ENCODE measurements around the gene TPGS1. TPM values are rescaled to one million over a fixed set of nuclear protein-coding genes. Genes with fewer than 3 reads are reported as not detected.

TPGS1 gene
- polyA plus RNA-seq, 4 donors: 17.4 to 38.4 (median 25.2) TPM

DNA sequence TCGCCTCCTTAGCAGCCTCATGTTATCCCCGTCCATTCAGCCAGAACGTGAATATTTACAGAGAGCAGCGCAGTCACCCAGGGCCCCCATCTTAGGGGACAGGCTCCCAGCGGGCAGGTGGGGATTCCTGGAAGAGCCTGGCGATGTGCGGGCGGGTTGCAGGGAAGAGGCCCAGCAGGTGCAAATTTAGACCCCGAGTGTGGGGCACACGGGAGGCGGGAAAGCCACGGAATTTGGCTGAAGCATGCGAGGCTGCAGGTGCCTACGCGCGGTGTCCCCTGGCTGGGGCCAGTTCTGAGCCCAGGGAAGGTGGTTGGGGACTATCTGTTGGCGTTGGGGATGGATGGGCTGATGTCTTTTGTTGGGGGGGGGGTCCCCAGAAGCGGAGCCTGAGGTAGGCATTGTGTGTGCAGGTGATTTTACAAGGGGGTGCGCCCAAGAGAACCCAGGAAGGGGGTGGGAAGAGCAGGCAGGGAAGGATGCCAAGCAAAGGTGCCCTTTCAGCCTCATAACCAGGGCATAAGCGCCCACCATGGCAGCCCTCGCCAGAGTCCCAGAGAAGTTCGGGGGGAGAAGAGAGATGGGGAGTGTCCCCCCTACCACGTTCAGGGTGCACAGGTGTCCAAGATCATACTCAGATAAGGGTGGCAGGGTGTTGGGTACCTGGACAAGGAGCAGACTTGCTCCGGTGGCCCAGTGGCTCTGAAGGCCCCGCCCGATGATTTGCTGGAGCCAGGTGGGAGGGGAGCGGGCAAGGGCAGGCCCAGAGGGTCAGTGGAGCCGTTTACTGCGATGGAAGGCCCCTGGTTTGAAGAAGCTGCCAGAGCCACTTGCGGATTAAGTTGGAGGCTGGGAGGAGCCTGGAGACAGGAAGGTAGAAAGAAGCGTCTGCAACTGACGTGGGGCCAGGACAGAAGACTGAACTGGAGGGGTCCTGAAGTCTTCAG, 1.2 kb downstream of the TPGS1 start:
- H3K36me3 ChIP-seq (ENCODE audit: control insufficient read depth in 3 of 3, insufficient read depth in 2 of 3, low read depth in 1 of 3, low read length in 3 of 3): peaks cover 0 to 17% (median 0%) of the 10 kb centered on the region in 3 donors
- peak overlapping the region; percentile 80 to 98 (median 96) for H3K4me3 ChIP-seq (ENCODE audit: low read depth in 1 of 3, low read length in 3 of 3)
- DNase-seq (no peak), FAIRE-seq (no peak)
- H3K27me3 ChIP-seq (ENCODE audit: control insufficient read depth in 3 of 3, insufficient read depth in 3 of 3, low read length in 3 of 3): no peaks in the 10 kb centered on the region
- no peak overlapping the region for H3K27ac ChIP-seq (ENCODE audit: low read depth in 1 of 3, low read length in 2 of 3)
- WGBS, 3 donors: 42 to 58% (median 49%) methylated on average over 31 to 32 of the region's 32 CpGs
- no peaks in the 10 kb centered on the region for H3K9me3 ChIP-seq (ENCODE audit: control insufficient read depth in 2 of 2, insufficient read depth in 1 of 2, low read depth in 1 of 2, low read length in 1 of 2)
- peaks cover 3 to 32% (median 5%) of the 10 kb centered on the region in 3 donors for H3K4me1 ChIP-seq (ENCODE audit: control insufficient read depth in 3 of 3, insufficient read depth in 2 of 3, low read depth in 1 of 3, low read length in 2 of 3)

DNA sequence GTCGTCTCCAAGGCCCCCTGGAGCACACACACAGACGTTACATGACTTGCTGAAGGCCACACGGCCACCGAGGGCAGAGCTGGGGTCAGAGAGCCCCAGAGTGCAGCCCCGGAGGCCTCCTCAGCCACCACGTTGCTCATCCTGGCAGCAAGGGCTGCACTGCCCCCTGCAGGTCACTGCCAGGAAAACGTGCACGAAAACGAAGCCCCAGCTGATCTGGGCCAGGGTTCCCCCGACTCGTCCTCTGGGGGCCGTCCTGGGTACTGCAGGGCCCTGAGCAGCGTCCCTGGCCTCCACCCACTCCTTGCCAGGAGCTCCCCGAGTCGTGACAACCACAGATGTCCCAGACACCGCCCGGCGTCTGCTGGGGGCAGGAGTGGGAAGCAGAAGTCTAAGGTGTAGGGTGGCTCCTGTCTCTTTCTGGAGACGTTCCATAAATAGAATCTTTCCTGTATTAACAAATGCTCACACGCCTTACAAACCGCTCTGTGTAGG, 3.4 kb downstream of the TPGS1 start:
- peak; percentile 79 to 95 for DNase-seq
- Histone ChIP-seq H3K27me3 (ENCODE audit: control insufficient read depth in 3 of 3, insufficient read depth in 3 of 3, low read length in 3 of 3) (no peaks in the 10 kb centered on the region), H3K36me3 (ENCODE audit: control insufficient read depth in 3 of 3, insufficient read depth in 2 of 3, low read depth in 1 of 3, low read length in 3 of 3) (peaks cover 0 to 32% (median 0%) of the 10 kb centered on the region in 3 donors), H3K4me1 (ENCODE audit: control insufficient read depth in 3 of 3, insufficient read depth in 2 of 3, low read depth in 1 of 3, low read length in 2 of 3) (peaks cover 3 to 32% (median 5%) of the 10 kb centered on the region in 3 donors), H3K27ac (ENCODE audit: low read depth in 1 of 3, low read length in 2 of 3) (peak overlapping the region; percentile 12 to 80 (median 74)), H3K4me3 (ENCODE audit: low read depth in 1 of 3, low read length in 3 of 3) (peak overlapping the region in 2 of 3 donors; percentile 8 to 22), H3K9me3 (ENCODE audit: control insufficient read depth in 2 of 2, insufficient read depth in 1 of 2, low read depth in 1 of 2, low read length in 1 of 2) (no peaks in the 10 kb centered on the region)
- 4 to 11% (median 6%) methylated on average over 19 to 21 of the region's 21 CpGs for WGBS, 3 donors
- FAIRE-seq: no peak

GRCh38 chr19:511101-511851, 4.0 kb downstream of the TPGS1 start:
- Histone ChIP-seq H3K36me3 (ENCODE audit: control insufficient read depth in 3 of 3, insufficient read depth in 2 of 3, low read depth in 1 of 3, low read length in 3 of 3) (peaks cover 0 to 32% (median 0%) of the 10 kb centered on the region in 3 donors), H3K27me3 (ENCODE audit: control insufficient read depth in 3 of 3, insufficient read depth in 3 of 3, low read length in 3 of 3) (no peaks in the 10 kb centered on the region), H3K9me3 (ENCODE audit: control insufficient read depth in 2 of 2, insufficient read depth in 1 of 2, low read depth in 1 of 2, low read length in 1 of 2) (no peaks in the 10 kb centered on the region), H3K4me1 (ENCODE audit: control insufficient read depth in 3 of 3, insufficient read depth in 2 of 3, low read depth in 1 of 3, low read length in 2 of 3) (peaks cover 3 to 31% (median 5%) of the 10 kb centered on the region in 3 donors), H3K4me3 (ENCODE audit: low read depth in 1 of 3, low read length in 3 of 3) (peak overlapping the region in 1 of 3 donors; percentile 8), H3K27ac (ENCODE audit: low read depth in 1 of 3, low read length in 2 of 3) (peak overlapping the region; percentile 12 to 80 (median 74))
- WGBS, 3 donors: 13 to 30% (median 20%) methylated on average over 30 of the region's 30 CpGs
- FAIRE-seq: no peak
- DNase-seq: peak; percentile 69 to 90

DNA sequence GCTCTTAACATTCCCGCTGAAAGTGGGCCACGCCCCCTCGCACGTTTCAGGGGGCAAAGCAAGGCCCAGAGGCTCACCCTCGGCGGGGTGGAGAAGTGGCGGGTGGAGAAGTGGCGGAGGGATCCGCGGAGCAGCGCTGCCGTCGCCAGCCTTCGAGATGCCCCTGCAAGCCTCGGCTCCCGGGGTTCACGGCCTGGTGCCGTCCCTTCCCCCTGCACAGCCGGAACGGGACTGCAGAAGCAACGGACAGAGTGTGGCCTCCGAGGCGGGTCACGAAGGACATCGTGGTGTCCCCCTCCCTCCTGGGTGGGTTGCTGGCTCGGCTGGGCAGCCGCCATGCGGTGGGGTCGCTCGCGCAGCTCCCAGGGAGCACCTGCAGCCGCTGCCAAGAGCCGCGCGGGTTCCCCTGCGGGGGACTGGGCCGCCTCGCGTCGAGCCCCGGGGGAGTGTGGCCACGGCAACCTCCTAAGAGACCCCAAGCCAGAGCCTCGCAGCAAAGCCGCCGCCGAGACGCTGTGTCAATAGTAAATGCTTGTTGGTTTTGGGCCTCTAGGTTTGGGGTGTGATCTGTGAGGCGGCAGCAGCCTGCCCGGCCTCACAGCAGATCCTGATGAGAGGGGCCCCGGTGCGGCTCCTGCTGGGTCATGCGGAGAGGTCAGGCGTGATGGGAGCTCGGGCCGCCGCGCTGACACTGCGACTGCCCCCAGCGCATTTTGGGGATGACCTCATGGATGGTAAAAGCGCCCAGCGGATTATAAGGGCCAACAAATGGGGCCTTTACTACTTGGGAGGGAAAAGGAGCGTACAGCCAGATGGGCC, 5.5 kb downstream of the TPGS1 start:
- DNase-seq: no peak
- H3K27ac ChIP-seq (ENCODE audit: low read depth in 1 of 3, low read length in 2 of 3): peak overlapping the region in 1 of 3 donors; percentile 52
- peaks cover 3 to 35% (median 5%) of the 10 kb centered on the region in 3 donors for H3K4me1 ChIP-seq (ENCODE audit: control insufficient read depth in 3 of 3, insufficient read depth in 2 of 3, low read depth in 1 of 3, low read length in 2 of 3)
- H3K27me3 ChIP-seq (ENCODE audit: control insufficient read depth in 3 of 3, insufficient read depth in 3 of 3, low read length in 3 of 3): no peaks in the 10 kb centered on the region
- no peak overlapping the region for H3K4me3 ChIP-seq (ENCODE audit: low read depth in 1 of 3, low read length in 3 of 3)
- peaks cover 0 to 32% (median 0%) of the 10 kb centered on the region in 3 donors for H3K36me3 ChIP-seq (ENCODE audit: control insufficient read depth in 3 of 3, insufficient read depth in 2 of 3, low read depth in 1 of 3, low read length in 3 of 3)
- 18 to 52% (median 46%) methylated on average over 44 to 62 of the region's 62 CpGs for WGBS, 3 donors
- H3K9me3 ChIP-seq (ENCODE audit: control insufficient read depth in 2 of 2, insufficient read depth in 1 of 2, low read depth in 1 of 2, low read length in 1 of 2): no peaks in the 10 kb centered on the region
- no peak for FAIRE-seq

GRCh38 chr19:513368-514165, 6.3 kb downstream of the TPGS1 start:
- DNase-seq: no peak

GRCh38 chr19:514166-514663, 6.9 kb downstream of the TPGS1 start:
- Histone ChIP-seq H3K36me3 (ENCODE audit: control insufficient read depth in 3 of 3, insufficient read depth in 2 of 3, low read depth in 1 of 3, low read length in 3 of 3) (peaks cover 0 to 27% (median 0%) of the 10 kb centered on the region in 3 donors), H3K27me3 (ENCODE audit: control insufficient read depth in 3 of 3, insufficient read depth in 3 of 3, low read length in 3 of 3) (no peaks in the 10 kb centered on the region), H3K27ac (ENCODE audit: low read depth in 1 of 3, low read length in 2 of 3) (no peak overlapping the region), H3K4me3 (ENCODE audit: low read depth in 1 of 3, low read length in 3 of 3) (no peak overlapping the region), H3K4me1 (ENCODE audit: control insufficient read depth in 3 of 3, insufficient read depth in 2 of 3, low read depth in 1 of 3, low read length in 2 of 3) (peaks cover 0 to 27% (median 0%) of the 10 kb centered on the region in 3 donors), H3K9me3 (ENCODE audit: control insufficient read depth in 2 of 2, insufficient read depth in 1 of 2, low read depth in 1 of 2, low read length in 1 of 2) (no peaks in the 10 kb centered on the region)
- WGBS, 3 donors: 93 to 98% (median 96%) methylated on average over 9 of the region's 9 CpGs
- FAIRE-seq (no peak), DNase-seq (no peak)

More at GRCh38 chr19:513368-514165, 6.3 kb downstream of the TPGS1 start:
- Histone ChIP-seq H3K27ac (ENCODE audit: low read depth in 1 of 3, low read length in 2 of 3) (no peak overlapping the region), H3K36me3 (ENCODE audit: control insufficient read depth in 3 of 3, insufficient read depth in 2 of 3, low read depth in 1 of 3, low read length in 3 of 3) (peaks cover 0 to 32% (median 0%) of the 10 kb centered on the region in 3 donors), H3K27me3 (ENCODE audit: control insufficient read depth in 3 of 3, insufficient read depth in 3 of 3, low read length in 3 of 3) (no peaks in the 10 kb centered on the region), H3K9me3 (ENCODE audit: control insufficient read depth in 2 of 2, insufficient read depth in 1 of 2, low read depth in 1 of 2, low read length in 1 of 2) (no peaks in the 10 kb centered on the region), H3K4me3 (ENCODE audit: low read depth in 1 of 3, low read length in 3 of 3) (no peak overlapping the region), H3K4me1 (ENCODE audit: control insufficient read depth in 3 of 3, insufficient read depth in 2 of 3, low read depth in 1 of 3, low read length in 2 of 3) (peaks cover 0 to 30% (median under 1%) of the 10 kb centered on the region in 3 donors)
- WGBS, 3 donors: 49 to 85% (median 80%) methylated on average over 10 of the region's 10 CpGs
- no peak for FAIRE-seq

Data from small intestine (tissue), 7 donors.